Esophagus muscularis mucosa (tissue), 4 donors: ENCODE measurements around the gene CDS2. TPM values are rescaled to one million over a fixed set of nuclear protein-coding genes. Genes with fewer than 3 reads are reported as not detected.

ENCODE experiments used
- DNase-seq: peaks from one replicate; pipeline ENCODE4 v3.0.0-alpha.2; 2017; ENCODE audit errors: extremely low spot score
- H3K27ac ChIP-seq, 4 donors: fragments of 200-600 bp; sonication (generic); replicated peaks in 1 of 4; 1 replicate in 3 of 4; 2 replicates in 1 of 4; pipeline ENCODE4 v1.5.1; 2016 to 2019; ENCODE audit warnings: mild to moderate bottlenecking in 1 of 4
- H3K27me3 ChIP-seq, 4 donors: fragments of 200-600 bp; sonication (generic); one replicate each; pipeline versions ENCODE4 v1.5.1 to v1.6.0; 2016 to 2019
- H3K36me3 ChIP-seq, 4 donors: fragments of 200-600 bp; sonication (generic); one replicate each; pipeline ENCODE4 v1.5.1; 2016 to 2019
- H3K4me1 ChIP-seq, 4 donors: fragments of 200-600 bp; sonication (generic); one replicate each; pipeline ENCODE4 v1.5.1; 2016 to 2019
- H3K4me3 ChIP-seq, 4 donors: fragments of 200-600 bp; sonication (generic); 1 replicate in 2 of 4; 2 replicates in 2 of 4; pipeline ENCODE4 v1.5.1; 2016 to 2019; ENCODE audit warnings: mild to moderate bottlenecking in 4 of 4, moderate library complexity in 1 of 4
- H3K9me3 ChIP-seq, 4 donors: fragments of 200-600 bp; sonication (generic); 1 replicate in 3 of 4; 2 replicates in 1 of 4; pipeline ENCODE4 v1.5.1; 2016 to 2019
- EP300 ChIP-seq: sonication (generic); formaldehyde crosslinking; IDR thresholded peaks from one replicate; pipeline ENCODE4 v1.6.1; 2017; ENCODE audit warnings: antibody characterized with exemption
- POLR2A ChIP-seq: fragments of 450-650 bp; IDR thresholded peaks from one replicate; pipeline ENCODE4 v1.6.1; 2017; ENCODE audit warnings: antibody characterized with exemption, moderate library complexity, mild to moderate bottlenecking, low read depth
- POLR2AphosphoS5 ChIP-seq, 2 donors: sonication (generic); formaldehyde crosslinking; IDR thresholded peaks; one replicate each; pipeline ENCODE4 v1.6.1; 2017; ENCODE audit warnings: antibody characterized with exemption in 2 of 2
- WGBS: methylation state at CpG from one replicate; pipeline ENCODE4 v1.1.5; 2018; 5-methylcytosine and 5-hydroxymethylcytosine counted together
- intact Hi-C: fragments of 100-400 bp; cut with DNase I; formaldehyde crosslinking; loops from one replicate; pipeline ENCODE4 v1.15.1; 2023
- total RNA-seq, 4 donors: library from RNA; depleted of rRNA; stranded (reverse); fragments of >200 nt; gene quantifications; one replicate each; pipeline versions ENCODE4 v1.1.0 to v1.2.1, GENCODE V29; 2016
- TF ChIP-seq, protein P1 (sequence below), 3 experiments: fragments of 200-600 bp in 2 of 3; fragments of 450-650 bp in 1 of 3; sonication (generic) in 2 of 3; IDR thresholded peaks; one replicate each; pipeline ENCODE4 v1.5.1; 2017 to 2019; ENCODE audit warnings: antibody characterized with exemption in 3 of 3, mild to moderate bottlenecking in 2 of 3, moderate library complexity in 1 of 3

Gene CDS2
- total RNA-seq, 4 donors from 2014 or later = 54.8 to 83.1 (median 69.7) TPM

DNA sequence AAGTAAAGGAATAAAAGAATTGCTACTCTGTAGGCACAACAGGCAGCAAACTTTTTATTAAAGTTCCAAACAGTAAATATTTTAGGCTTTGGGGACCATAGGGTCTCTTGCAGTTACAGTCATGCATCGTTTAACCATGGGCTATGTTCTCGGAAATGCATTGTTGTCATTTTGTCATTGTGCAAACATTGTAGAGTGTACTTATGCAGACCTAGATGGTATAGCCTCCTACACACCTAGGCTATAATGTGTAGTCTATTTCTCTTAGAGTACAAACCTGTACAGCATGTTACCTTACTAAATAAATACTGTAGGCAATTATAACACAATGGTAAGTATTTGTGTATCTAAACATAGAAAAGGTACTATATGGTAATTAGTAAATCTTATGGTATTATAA is 54.7 kb downstream of the CDS2 start:
- Histone ChIP-seq H3K36me3 (peaks cover 21 to 99% (median 74%) of the 10 kb centered on the region in 4 donors), H3K27me3 (no peaks in the 10 kb centered on the region), H3K9me3 (no peaks in the 10 kb centered on the region), H3K27ac (no peak overlapping the region), H3K4me3 (no peak overlapping the region), H3K4me1 (peaks cover 13 to 56% (median 21%) of the 10 kb centered on the region in 4 donors)
- no peak for DNase-seq
- 95% methylated on average over 2 of the region's 2 CpGs for WGBS
- intact Hi-C loops = no loop called here
- TF ChIP-seq EP300 = no peak
- no peak for TF ChIP-seq POLR2A
- TF ChIP-seq, protein P1, sequence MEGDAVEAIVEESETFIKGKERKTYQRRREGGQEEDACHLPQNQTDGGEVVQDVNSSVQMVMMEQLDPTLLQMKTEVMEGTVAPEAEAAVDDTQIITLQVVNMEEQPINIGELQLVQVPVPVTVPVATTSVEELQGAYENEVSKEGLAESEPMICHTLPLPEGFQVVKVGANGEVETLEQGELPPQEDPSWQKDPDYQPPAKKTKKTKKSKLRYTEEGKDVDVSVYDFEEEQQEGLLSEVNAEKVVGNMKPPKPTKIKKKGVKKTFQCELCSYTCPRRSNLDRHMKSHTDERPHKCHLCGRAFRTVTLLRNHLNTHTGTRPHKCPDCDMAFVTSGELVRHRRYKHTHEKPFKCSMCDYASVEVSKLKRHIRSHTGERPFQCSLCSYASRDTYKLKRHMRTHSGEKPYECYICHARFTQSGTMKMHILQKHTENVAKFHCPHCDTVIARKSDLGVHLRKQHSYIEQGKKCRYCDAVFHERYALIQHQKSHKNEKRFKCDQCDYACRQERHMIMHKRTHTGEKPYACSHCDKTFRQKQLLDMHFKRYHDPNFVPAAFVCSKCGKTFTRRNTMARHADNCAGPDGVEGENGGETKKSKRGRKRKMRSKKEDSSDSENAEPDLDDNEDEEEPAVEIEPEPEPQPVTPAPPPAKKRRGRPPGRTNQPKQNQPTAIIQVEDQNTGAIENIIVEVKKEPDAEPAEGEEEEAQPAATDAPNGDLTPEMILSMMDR (IDR thresholded peaks at IDR 0.05) = no peak
- TF ChIP-seq POLR2AphosphoS5 (IDR thresholded peaks at IDR 0.05) = no peak

GRCh38 chr20:5181958-5182357 is 55.1 kb downstream of the CDS2 start:
- intact Hi-C loops = no loop called here
- peaks cover 13 to 51% (median 21%) of the 10 kb centered on the region in 4 donors for H3K4me1 ChIP-seq
- TF ChIP-seq, protein P1 (IDR thresholded peaks at IDR 0.05) = no peak
- TF ChIP-seq POLR2A (no peak), EP300 (no peak), POLR2AphosphoS5 (IDR thresholded peaks at IDR 0.05) (no peak)

DNA sequence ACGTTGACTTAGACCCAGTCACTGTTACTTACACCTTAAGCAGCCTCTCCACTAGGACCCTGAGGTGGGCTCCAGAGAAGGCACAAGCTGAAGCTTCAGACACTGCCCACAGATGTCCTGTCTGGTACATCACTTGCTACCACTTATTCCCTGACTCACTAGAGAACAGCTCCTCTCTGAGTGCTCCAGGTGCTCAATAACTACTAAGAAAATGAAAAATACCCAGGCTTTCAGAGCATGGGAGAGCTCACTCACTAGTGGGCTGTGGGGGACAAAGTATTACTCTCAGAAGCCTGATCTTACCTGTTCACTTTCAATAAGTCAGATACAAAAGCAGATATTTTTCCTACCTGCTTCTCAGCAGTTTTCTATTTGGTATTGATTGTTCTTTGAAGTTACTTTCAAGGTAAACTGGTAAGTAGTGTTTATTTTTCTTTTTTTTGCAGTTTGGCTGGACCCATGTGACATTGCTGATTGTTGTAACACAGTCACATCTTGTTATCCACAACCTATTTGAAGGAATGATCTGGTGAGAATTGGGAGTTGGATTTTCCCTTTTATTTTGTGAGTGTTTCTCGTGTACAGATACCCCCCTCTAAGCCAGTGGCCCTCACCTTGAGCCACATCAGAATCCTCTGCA is 55.9 kb downstream of the CDS2 start:
- no peak overlapping the region for H3K4me3 ChIP-seq
- no peaks in the 10 kb centered on the region for H3K27me3 ChIP-seq
- 84% methylated on average over 2 of the region's 2 CpGs for WGBS
- TF ChIP-seq EP300 (no peak), POLR2A (no peak), POLR2AphosphoS5 (IDR thresholded peaks at IDR 0.05) (no peak)
- TF ChIP-seq, protein P1 (IDR thresholded peaks at IDR 0.05) = no peak
- no peaks in the 10 kb centered on the region for H3K9me3 ChIP-seq
- no peak overlapping the region for H3K27ac ChIP-seq
- intact Hi-C loops = no loop called here
- peaks cover 33 to 99% (median 75%) of the 10 kb centered on the region in 4 donors for H3K36me3 ChIP-seq
- DNase-seq = no peak
- H3K4me1 ChIP-seq = peaks cover 9 to 43% (median 17%) of the 10 kb centered on the region in 4 donors

More at GRCh38 chr20:5181958-5182357, 55.1 kb downstream of the CDS2 start:
- Histone ChIP-seq H3K4me3 (no peak overlapping the region), H3K36me3 (peaks cover 25 to 99% (median 74%) of the 10 kb centered on the region in 4 donors), H3K27ac (no peak overlapping the region), H3K9me3 (no peaks in the 10 kb centered on the region), H3K27me3 (no peaks in the 10 kb centered on the region)
- DNase-seq = no peak

DNA sequence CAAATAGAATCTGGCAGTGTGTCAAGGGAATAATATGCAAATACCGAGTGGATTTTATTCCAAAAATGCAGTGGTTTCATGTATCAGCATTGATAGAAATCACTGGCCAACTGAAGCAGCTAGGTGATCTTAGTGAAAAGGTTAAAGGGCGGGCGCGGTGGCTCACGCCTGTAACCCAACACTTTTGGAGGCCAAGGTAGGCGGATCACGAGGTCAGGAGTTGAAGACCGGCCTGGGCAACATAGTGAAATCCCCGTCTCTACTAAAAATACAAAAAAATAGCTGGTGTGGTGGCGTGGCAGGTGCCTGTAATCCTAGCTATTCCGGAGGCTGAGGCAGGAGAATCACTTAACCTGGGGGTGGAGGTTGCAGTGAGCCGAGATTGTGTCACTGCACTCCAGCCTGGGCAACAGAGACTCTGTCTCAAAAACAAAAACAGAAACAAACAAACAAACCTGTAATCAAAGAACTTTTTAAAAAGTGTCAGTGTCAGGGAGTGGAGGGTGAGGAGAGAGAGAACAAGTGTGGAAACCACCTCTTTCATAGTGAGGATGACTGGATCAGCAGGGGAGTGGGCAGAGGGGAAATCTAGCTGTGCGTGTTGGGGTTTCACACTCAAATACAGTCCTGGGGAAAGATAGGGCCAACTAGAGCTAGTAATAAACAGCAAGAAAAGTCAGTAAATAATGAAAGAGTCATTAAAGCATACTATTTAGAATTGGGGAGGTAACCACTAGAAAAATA is 57.1 kb downstream of the CDS2 start:
- intact Hi-C loops = no loop called here
- WGBS = 91% methylated on average over 13 of the region's 13 CpGs
- TF ChIP-seq POLR2A (no peak), EP300 (no peak), POLR2AphosphoS5 (IDR thresholded peaks at IDR 0.05) (no peak)
- TF ChIP-seq, protein P1 (IDR thresholded peaks at IDR 0.05) = no peak
- Histone ChIP-seq H3K27me3 (no peaks in the 10 kb centered on the region), H3K36me3 (peaks cover 40 to 99% (median 75%) of the 10 kb centered on the region in 4 donors), H3K4me3 (no peak overlapping the region), H3K4me1 (peaks cover 5 to 33% (median 10%) of the 10 kb centered on the region in 4 donors), H3K9me3 (no peaks in the 10 kb centered on the region), H3K27ac (no peak overlapping the region)
- DNase-seq = no peak
